Prostate gland (tissue), 2 donors: ENCODE results near the gene PIPOX. TPM values are rescaled to one million over a fixed set of nuclear protein-coding genes. Genes with fewer than 3 reads are reported as not detected.
"Not testable (repeated sequence)": the region's sequence is repeated elsewhere in the genome, so short reads cannot be mapped to it uniquely, and the experiment has no call there.

Experiments
- DNase-seq: peaks from one replicate; pipeline ENCODE4 v3.0.0-alpha.2; 2019; ENCODE audit warnings: low spot score
- H3K27ac ChIP-seq, 2 donors: fragments of 200-600 bp; sonication (generic); 2 replicates each; pipeline ENCODE4 v1.5.1; 2017 to 2019
- H3K27me3 ChIP-seq: fragments of 200-600 bp; sonication (generic); replicated peaks from 2 replicates; pipeline ENCODE4 v1.5.1; 2019; ENCODE audit not compliant: insufficient read depth
- H3K36me3 ChIP-seq, 2 donors: fragments of 200-600 bp; sonication (generic); 1 replicate in 1 of 2; 2 replicates in 1 of 2; pipeline versions ENCODE4 v1.5.1 to v1.8.1; 2017 to 2019
- H3K4me1 ChIP-seq: fragments of 200-600 bp; sonication (generic); replicated peaks from 2 replicates; pipeline ENCODE4 v1.5.1; 2019
- H3K4me3 ChIP-seq, 2 donors: fragments of 200-600 bp; sonication (generic); 2 replicates each; pipeline ENCODE4 v1.5.1; 2017 to 2019
- H3K9me3 ChIP-seq: fragments of 200-600 bp; sonication (generic); 2 replicates; pipeline ENCODE4 v1.5.1; 2017
- CTCF ChIP-seq, 4 experiments: fragments of 200-600 bp in 2 of 4; fragments of 450-650 bp in 2 of 4; sonication (generic) in 2 of 4; IDR thresholded peaks; 1 replicate in 3 of 4; 2 replicates in 1 of 4; pipeline ENCODE4 v1.5.1; 2016 to 2019; ENCODE audit warnings: antibody characterized with exemption in 4 of 4, mild to moderate bottlenecking in 2 of 4, moderate library complexity in 2 of 4
- POLR2A ChIP-seq: fragments of 450-650 bp; IDR thresholded peaks from one replicate; pipeline ENCODE4 v1.6.1; 2016; ENCODE audit warnings: antibody characterized with exemption, mild to moderate bottlenecking
- POLR2AphosphoS5 ChIP-seq: sonication (generic); formaldehyde crosslinking; IDR thresholded peaks from one replicate; pipeline ENCODE4 v1.6.1; 2017; ENCODE audit warnings: antibody characterized with exemption
- WGBS: methylation state at CpG from one replicate; pipeline ENCODE4 v1.1.5; 2018; 5-methylcytosine and 5-hydroxymethylcytosine counted together
- intact Hi-C: fragments of 100-400 bp; cut with DNase I; formaldehyde crosslinking; loops from one replicate; pipeline ENCODE4 v1.14.2; 2022
- total RNA-seq, 2 donors: library from RNA; depleted of rRNA; stranded (reverse); fragments of >200 nt; gene quantifications; one replicate each; pipeline ENCODE4 v1.1.0, GENCODE V29; 2016

The PIPOX gene
- total RNA-seq, 2 donors from 2014 or later, result 3.1 to 6.2 TPM

- no peak overlapping the region for H3K4me3 ChIP-seq
- H3K4me1 ChIP-seq, result no peaks in the 10 kb centered on the region
- no peak for TF ChIP-seq POLR2AphosphoS5
- TF ChIP-seq CTCF (IDR thresholded peaks at IDR 0.05), result no peak
- no peak for TF ChIP-seq POLR2A
- no peaks in the 10 kb centered on the region for H3K9me3 ChIP-seq
- intact Hi-C loops, result no loop called here
- no peaks in the 10 kb centered on the region for H3K27me3 ChIP-seq
- peaks cover 0 to 13% of the 10 kb centered on the region in 2 donors for H3K36me3 ChIP-seq
- WGBS, result 84% methylated on average over 12 of the region's 12 CpGs
- no peak overlapping the region for H3K27ac ChIP-seq
- no peak for DNase-seq
Measured at GRCh38 chr17:29085223-29085622, 42.3 kb downstream of the PIPOX start.

DNA sequence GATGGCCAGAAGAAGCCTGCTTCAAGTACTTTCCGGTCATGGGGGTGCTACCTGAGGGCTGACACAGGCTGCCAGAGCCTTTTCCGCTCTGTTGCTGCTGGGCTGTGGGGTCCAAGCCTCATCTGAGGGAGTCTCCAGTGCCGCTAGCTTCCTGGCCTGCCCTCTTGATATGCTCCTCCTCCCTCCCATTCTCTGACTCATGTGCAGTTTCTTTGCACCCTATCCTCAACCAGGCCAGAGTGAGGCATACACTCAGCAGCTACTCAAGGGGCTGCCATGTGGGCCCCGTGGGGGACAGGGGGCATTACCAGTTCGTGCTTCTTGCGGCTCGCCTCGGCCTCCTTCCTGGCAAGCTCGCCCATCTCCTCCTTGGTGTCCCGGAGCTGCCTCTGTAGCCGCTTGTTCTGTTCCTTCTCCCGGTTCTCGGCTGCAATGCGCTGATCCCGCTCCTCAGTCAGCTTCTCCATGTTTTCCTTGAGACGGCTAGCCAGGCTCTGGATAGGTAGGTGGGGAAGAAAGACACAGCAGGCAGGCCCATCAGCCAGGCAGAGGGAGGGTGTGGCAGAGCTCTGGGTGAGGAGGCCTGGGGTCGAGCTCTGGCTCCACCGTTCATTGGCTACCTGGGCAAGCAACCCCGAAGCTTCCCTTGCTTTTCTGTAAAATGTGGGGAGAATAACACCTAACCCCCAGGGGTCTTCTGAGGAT lies 43.8 kb downstream of the PIPOX start:
- peaks cover 0 to 18% of the 10 kb centered on the region in 2 donors for H3K36me3 ChIP-seq

GRCh38 chr17:29088782-29089181 lies 45.8 kb downstream of the PIPOX start:
- intact Hi-C loops, H3K4me1 ChIP-seq, H3K9me3 ChIP-seq, H3K27ac ChIP-seq, H3K27me3 ChIP-seq, DNase-seq, H3K4me3 ChIP-seq: not testable (repeated sequence)
- WGBS, result 95% methylated on average over 3 of the region's 3 CpGs
- peaks cover 0 to 18% of the 10 kb centered on the region in 2 donors for H3K36me3 ChIP-seq

More for the DNA sequence above, 43.8 kb downstream of the PIPOX start:
- intact Hi-C loops, result no loop called here
- 93% methylated on average over 19 of the region's 19 CpGs for WGBS
- no peak overlapping the region for H3K4me3 ChIP-seq
- DNase-seq, result no peak
- H3K4me1 ChIP-seq, result no peaks in the 10 kb centered on the region
- H3K9me3 ChIP-seq, result no peaks in the 10 kb centered on the region
- H3K27me3 ChIP-seq, result no peaks in the 10 kb centered on the region
- TF ChIP-seq CTCF (IDR thresholded peaks at IDR 0.05), result no peak
- TF ChIP-seq POLR2A, result no peak
- no peak for TF ChIP-seq POLR2AphosphoS5
- H3K27ac ChIP-seq, result no peak overlapping the region

- no peak overlapping the region for H3K27ac ChIP-seq
- TF ChIP-seq POLR2AphosphoS5 (no peak), POLR2A (no peak), CTCF (IDR thresholded peaks at IDR 0.05) (no peak)
- no peaks in the 10 kb centered on the region for H3K9me3 ChIP-seq
- no peak for DNase-seq
- H3K36me3 ChIP-seq, result peaks cover 0 to 26% of the 10 kb centered on the region in 2 donors
- no peaks in the 10 kb centered on the region for H3K4me1 ChIP-seq
- H3K4me3 ChIP-seq, result no peak overlapping the region
- H3K27me3 ChIP-seq, result no peaks in the 10 kb centered on the region
- WGBS, result 46% methylated on average over 20 of the region's 20 CpGs
- intact Hi-C loops, result no loop called here
Measured at GRCh38 chr17:29089601-29090044, 46.7 kb downstream of the PIPOX start.

DNA sequence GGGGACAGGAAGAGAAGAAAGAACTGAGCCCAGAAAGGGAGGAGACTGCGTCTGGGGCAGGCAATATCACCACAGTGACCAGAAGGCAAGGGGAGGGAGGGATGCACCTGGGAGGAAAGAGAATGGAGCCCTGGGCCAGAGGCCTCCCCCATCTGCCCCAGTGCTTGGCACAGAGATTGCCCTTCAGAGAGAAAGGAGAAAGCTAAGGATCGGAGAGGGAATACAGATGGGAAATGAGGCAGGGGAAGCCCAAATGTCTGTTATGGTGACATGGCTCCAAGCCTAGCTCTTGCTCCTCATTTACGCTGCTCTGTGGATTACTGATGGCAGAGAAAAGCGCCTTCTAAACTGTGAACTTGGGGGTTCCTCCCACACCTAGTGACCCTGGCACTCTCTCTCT lies 47.2 kb downstream of the PIPOX start:
- Histone ChIP-seq H3K27me3 (no peaks in the 10 kb centered on the region), H3K27ac (no peak overlapping the region), H3K4me1 (no peaks in the 10 kb centered on the region), H3K36me3 (peaks cover 0 to 26% of the 10 kb centered on the region in 2 donors), H3K9me3 (no peaks in the 10 kb centered on the region), H3K4me3 (no peak overlapping the region)
- no peak for DNase-seq
- intact Hi-C loops, result no loop called here
- TF ChIP-seq CTCF (IDR thresholded peaks at IDR 0.05), result no peak
- no peak for TF ChIP-seq POLR2AphosphoS5
- no peak for TF ChIP-seq POLR2A
- WGBS, result 79% methylated on average over 4 of the region's 4 CpGs
